GM12872 (cell line): ENCODE data around the gene ERC2.

Source experiments
- TF ChIP-seq, protein P1 (sequence below): IDR thresholded peaks from 3 replicates; pipeline ENCODE4 v1.5.1; 2011; ENCODE audit warnings: low read depth, mild to moderate bottlenecking, low read length, moderate library complexity; ENCODE audit not compliant: insufficient read depth

Gene ERC2

DNA sequence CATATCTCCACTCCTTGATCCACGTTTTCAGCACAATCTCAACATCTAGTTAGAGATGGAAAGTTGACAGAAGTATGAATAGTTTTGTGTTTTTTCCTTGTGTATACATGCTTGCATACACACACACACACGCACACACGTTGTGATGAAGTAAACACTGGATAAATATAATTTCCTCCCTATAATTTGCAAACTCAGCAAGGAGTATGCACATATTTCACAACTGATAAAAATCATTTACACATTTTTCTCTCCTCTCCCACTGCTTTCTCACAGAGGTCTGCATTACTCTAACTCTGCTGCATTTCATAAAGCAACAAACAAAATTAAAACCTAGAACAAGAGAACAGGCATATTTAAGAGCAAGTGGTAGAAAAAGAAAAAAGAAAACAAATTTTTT, 320.9 kb downstream of the ERC2 start:
- TF ChIP-seq, protein P1, sequence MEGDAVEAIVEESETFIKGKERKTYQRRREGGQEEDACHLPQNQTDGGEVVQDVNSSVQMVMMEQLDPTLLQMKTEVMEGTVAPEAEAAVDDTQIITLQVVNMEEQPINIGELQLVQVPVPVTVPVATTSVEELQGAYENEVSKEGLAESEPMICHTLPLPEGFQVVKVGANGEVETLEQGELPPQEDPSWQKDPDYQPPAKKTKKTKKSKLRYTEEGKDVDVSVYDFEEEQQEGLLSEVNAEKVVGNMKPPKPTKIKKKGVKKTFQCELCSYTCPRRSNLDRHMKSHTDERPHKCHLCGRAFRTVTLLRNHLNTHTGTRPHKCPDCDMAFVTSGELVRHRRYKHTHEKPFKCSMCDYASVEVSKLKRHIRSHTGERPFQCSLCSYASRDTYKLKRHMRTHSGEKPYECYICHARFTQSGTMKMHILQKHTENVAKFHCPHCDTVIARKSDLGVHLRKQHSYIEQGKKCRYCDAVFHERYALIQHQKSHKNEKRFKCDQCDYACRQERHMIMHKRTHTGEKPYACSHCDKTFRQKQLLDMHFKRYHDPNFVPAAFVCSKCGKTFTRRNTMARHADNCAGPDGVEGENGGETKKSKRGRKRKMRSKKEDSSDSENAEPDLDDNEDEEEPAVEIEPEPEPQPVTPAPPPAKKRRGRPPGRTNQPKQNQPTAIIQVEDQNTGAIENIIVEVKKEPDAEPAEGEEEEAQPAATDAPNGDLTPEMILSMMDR: no peak

DNA sequence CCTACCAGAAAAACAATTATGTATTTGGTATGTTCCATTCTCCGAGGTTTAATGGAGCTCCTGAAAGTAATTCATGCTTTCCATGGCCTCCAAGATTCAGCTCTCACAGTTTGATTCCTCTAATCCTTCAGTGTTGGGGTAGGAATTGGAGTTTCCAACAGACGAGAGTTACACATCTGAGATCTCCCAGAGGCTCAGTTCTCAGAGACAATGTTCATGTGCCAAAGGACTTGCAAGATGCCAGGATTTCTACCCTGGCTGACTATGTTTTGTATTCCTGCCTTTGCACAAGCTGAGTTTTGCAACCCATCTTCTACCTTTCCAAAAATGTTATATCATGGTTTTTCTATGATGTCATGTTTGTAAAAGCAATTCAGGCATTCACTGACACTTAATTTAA, 322.9 kb downstream of the ERC2 start:
- TF ChIP-seq, protein P1: no peak

DNA sequence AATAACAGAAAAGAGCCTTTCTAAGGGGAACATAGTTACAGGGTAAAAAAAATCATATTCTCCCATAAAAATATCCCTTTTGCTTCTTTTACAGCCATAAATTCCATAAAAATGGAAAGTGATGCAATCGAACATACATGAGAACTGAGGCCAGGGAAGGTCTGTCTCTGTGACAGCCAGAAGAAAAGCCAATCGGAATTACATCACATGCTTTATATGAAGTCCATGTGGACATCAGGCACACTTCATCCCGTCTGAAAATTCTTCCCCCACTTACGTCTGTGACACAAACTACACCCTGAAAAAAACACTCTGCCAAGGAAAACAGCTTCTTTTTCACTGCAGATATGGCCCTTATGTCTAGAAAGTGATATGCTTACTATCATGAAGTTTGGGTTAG, 323.5 kb downstream of the ERC2 start:
- TF ChIP-seq, protein P1: no peak

DNA sequence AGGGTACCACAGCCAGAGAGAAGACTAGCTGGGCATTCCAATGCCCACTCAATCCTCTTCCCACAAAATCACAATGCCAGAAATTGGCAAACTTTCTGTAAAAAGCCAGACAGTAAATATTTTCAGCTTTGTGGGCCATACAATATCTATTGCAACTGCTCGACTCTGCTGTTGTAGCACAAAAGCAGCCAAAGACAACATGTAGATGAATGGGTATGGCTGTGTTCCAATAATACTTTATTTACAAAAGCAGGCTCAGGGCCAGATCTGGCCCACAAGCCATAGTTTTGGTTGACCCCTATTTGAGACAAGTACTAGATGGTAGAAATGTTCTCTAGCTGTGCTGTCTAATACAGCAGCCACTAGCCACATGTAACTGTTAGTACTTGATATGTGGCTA, 330.9 kb downstream of the ERC2 start:
- TF ChIP-seq, protein P1: no peak

DNA sequence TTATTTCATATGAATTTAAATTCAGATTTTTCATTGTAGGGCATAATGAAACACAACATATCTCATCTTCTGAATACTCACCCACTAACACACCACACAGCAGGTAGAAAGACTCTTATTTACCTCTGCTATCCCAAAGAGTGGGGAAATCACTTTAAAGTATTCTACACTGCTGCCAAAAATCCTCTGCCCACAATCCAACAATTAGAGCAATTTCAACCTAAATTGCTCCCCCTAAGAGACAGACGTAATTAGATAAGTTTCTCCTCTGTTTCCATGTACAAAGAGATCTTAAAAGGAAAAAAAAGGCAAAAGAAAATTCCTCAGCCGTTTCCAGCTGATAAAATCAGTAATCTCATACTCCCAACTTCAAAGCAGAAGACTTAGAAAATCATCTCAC, 331.8 kb downstream of the ERC2 start:
- TF ChIP-seq, protein P1: no peak

DNA sequence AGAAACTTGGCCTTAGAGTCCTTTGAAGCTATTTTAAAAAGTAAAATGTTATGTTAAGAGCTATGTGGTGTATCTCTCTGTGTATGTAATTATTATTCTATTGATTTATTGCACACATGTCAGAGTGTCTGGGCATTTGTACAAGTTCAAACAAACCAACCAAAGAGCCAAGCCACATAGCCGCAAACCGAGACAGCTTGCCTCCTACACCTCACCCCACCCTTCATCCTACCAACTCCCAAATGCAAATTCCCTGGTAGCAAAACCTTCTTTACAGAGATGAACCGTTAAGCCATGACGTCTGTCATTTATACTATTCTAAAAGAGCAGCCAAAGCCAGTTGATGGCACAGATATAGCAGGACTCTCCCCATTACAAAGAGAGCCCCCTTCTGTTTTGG, 332.3 kb downstream of the ERC2 start:
- TF ChIP-seq, protein P1: no peak

DNA sequence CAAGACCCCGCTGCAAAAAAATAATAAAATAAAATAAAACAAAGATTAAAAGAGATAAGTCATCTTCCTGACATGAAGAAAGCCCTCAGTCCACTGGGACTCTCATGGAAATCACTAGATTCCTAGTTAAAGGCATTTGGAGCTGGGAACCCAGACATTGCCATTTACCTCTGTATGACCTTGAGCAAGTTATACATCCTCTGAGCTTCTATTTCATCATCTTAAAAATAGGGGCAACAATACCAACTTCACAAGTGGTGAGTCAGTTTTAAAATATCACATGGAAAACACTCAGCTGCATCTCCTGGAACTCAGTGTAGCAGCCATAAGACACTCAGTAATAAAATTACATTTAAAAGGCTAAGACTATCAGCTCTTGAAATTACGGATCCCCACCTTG, 334.8 kb downstream of the ERC2 start:
- TF ChIP-seq, protein P1: no peak

DNA sequence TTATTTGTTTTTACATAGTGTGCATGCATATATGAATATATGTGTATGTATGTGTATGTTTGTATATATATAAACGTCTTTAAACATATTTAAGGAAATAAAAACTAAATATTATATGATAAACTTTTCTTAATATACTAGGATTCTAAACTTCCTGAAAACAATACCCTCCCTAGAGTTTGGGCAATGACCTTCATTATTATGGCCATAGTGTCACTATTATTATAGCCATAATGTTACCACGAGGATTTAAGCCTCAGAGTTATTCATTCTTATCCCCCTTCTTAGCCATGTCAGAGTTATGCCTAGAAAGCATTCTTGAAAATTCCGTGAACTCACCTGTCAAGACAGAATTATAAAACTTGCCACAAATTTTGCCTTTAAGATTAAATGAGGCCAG, 335.5 kb downstream of the ERC2 start:
- TF ChIP-seq, protein P1: no peak
